Effector memory CD4-positive, alpha-beta T cell (primary cell): ENCODE measurements around the gene TMEM250.
A peak's percentile ranks its signal among the peaks of the same experiment; 100 is the strongest.

ENCODE experiments used
- DNase-seq, 3 donors: peaks; one replicate each; pipeline ENCODE4 v3.0.0-alpha.2; 2020
- H3K27ac ChIP-seq: 2 replicates; pipeline ENCODE4 v1.7.0; 2013; ENCODE audit warnings: mild to moderate bottlenecking, low read length, moderate library complexity; ENCODE audit not compliant: insufficient read depth, poor library complexity, severe bottlenecking
- H3K27me3 ChIP-seq: replicated peaks from 2 replicates; pipeline ENCODE4 v1.7.0; 2013; ENCODE audit warnings: mild to moderate bottlenecking, low read length; ENCODE audit not compliant: insufficient read depth, control insufficient read depth, poor library complexity, severe bottlenecking
- H3K36me3 ChIP-seq: 2 replicates; pipeline ENCODE4 v1.7.0; 2013; ENCODE audit warnings: mild to moderate bottlenecking, low read length, moderate library complexity; ENCODE audit not compliant: control insufficient read depth, insufficient read depth
- H3K4me1 ChIP-seq: 2 replicates; pipeline ENCODE4 v1.7.0; 2013; ENCODE audit warnings: low read length, mild to moderate bottlenecking; ENCODE audit not compliant: control insufficient read depth, insufficient read depth, poor library complexity, severe bottlenecking
- H3K4me3 ChIP-seq: 2 replicates; pipeline ENCODE4 v1.7.0; 2013; ENCODE audit warnings: low read length, low read depth, mild to moderate bottlenecking; ENCODE audit not compliant: insufficient read depth, poor library complexity, severe bottlenecking
- H3K9me3 ChIP-seq: 2 replicates; pipeline ENCODE4 v1.7.0; 2013; ENCODE audit warnings: mild to moderate bottlenecking, low read length, moderate library complexity; ENCODE audit not compliant: control insufficient read depth

Gene TMEM250

GRCh38 chr9:136131629-136132511, 13.2 kb upstream of the TMEM250 start:
- no peak for DNase-seq
- Histone ChIP-seq H3K4me3 (no peak overlapping the region), H3K36me3 (no peaks in the 10 kb centered on the region), H3K27ac (no peak overlapping the region), H3K4me1 (peaks cover 12% of the 10 kb centered on the region), H3K9me3 (no peaks in the 10 kb centered on the region), H3K27me3 (peaks cover 29% of the 10 kb centered on the region)

GRCh38 chr9:136129176-136129575, 10.5 kb upstream of the TMEM250 start:
- H3K9me3 ChIP-seq, result no peaks in the 10 kb centered on the region
- H3K4me1 ChIP-seq, result peaks cover 12% of the 10 kb centered on the region
- H3K27ac ChIP-seq, result no peak overlapping the region
- H3K36me3 ChIP-seq, result no peaks in the 10 kb centered on the region
- no peak for DNase-seq
- peaks cover 22% of the 10 kb centered on the region for H3K27me3 ChIP-seq
- no peak overlapping the region for H3K4me3 ChIP-seq

- H3K36me3 ChIP-seq, result no peaks in the 10 kb centered on the region
- H3K27me3 ChIP-seq, result peaks cover 15% of the 10 kb centered on the region
- peaks cover 7% of the 10 kb centered on the region for H3K4me1 ChIP-seq
- no peak for DNase-seq
- H3K27ac ChIP-seq, result no peak overlapping the region
- no peaks in the 10 kb centered on the region for H3K9me3 ChIP-seq
- H3K4me3 ChIP-seq, result no peak overlapping the region
Measured at GRCh38 chr9:136128436-136128835, 9.8 kb upstream of the TMEM250 start.

GRCh38 chr9:136127313-136127712, 8.6 kb upstream of the TMEM250 start:
- peaks cover 8% of the 10 kb centered on the region for H3K27me3 ChIP-seq
- no peaks in the 10 kb centered on the region for H3K36me3 ChIP-seq

GRCh38 chr9:136124976-136125692, 6.5 kb upstream of the TMEM250 start:
- no peaks in the 10 kb centered on the region for H3K36me3 ChIP-seq
- H3K27ac ChIP-seq, result no peak overlapping the region
- H3K4me3 ChIP-seq, result no peak overlapping the region
- no peak for DNase-seq
- peaks cover 6% of the 10 kb centered on the region for H3K4me1 ChIP-seq
- H3K9me3 ChIP-seq, result no peaks in the 10 kb centered on the region
- H3K27me3 ChIP-seq, result no peaks in the 10 kb centered on the region

More at GRCh38 chr9:136127313-136127712, 8.6 kb upstream of the TMEM250 start:
- Histone ChIP-seq H3K4me3 (no peak overlapping the region), H3K9me3 (no peaks in the 10 kb centered on the region), H3K4me1 (peaks cover 6% of the 10 kb centered on the region), H3K27ac (no peak overlapping the region)
- DNase-seq, result no peak

GRCh38 chr9:136122425-136123383, 4.0 kb upstream of the TMEM250 start:
- Histone ChIP-seq H3K9me3 (no peaks in the 10 kb centered on the region), H3K27ac (no peak overlapping the region), H3K4me1 (peaks cover 19% of the 10 kb centered on the region), H3K36me3 (no peaks in the 10 kb centered on the region), H3K4me3 (no peak overlapping the region), H3K27me3 (no peaks in the 10 kb centered on the region)
- DNase-seq, result peak; percentile 48 to 62 (median 51)

- H3K4me3 ChIP-seq, result no peak overlapping the region
- H3K27me3 ChIP-seq, result no peaks in the 10 kb centered on the region
- no peaks in the 10 kb centered on the region for H3K9me3 ChIP-seq
- DNase-seq, result no peak
- H3K27ac ChIP-seq, result no peak overlapping the region
- H3K4me1 ChIP-seq, result peaks cover 24% of the 10 kb centered on the region
- H3K36me3 ChIP-seq, result no peaks in the 10 kb centered on the region
Measured at GRCh38 chr9:136121801-136122200, 3.1 kb upstream of the TMEM250 start.

GRCh38 chr9:136120438-136120844, 1.8 kb upstream of the TMEM250 start:
- peaks cover 10% of the 10 kb centered on the region for H3K36me3 ChIP-seq
- H3K27ac ChIP-seq, result no peak overlapping the region
- no peaks in the 10 kb centered on the region for H3K9me3 ChIP-seq
- H3K4me3 ChIP-seq, result no peak overlapping the region
- DNase-seq, result no peak
- H3K4me1 ChIP-seq, result peaks cover 24% of the 10 kb centered on the region
- no peaks in the 10 kb centered on the region for H3K27me3 ChIP-seq

- Histone ChIP-seq H3K27ac (peak overlapping the region; percentile 87), H3K4me1 (peaks cover 24% of the 10 kb centered on the region), H3K9me3 (no peaks in the 10 kb centered on the region), H3K4me3 (no peak overlapping the region), H3K27me3 (no peaks in the 10 kb centered on the region), H3K36me3 (peaks cover 15% of the 10 kb centered on the region)
- DNase-seq, result no peak
Measured at GRCh38 chr9:136119883-136120393, 1.3 kb upstream of the TMEM250 start.
